ENCODE measurements around the gene NBR1.
A peak's percentile ranks its signal among the peaks of the same experiment; 100 is the strongest.
"Not testable (repeated sequence)": the region's sequence is repeated elsewhere in the genome, so short reads cannot be mapped to it uniquely, and the experiment has no call there.

Gene NBR1

DNA sequence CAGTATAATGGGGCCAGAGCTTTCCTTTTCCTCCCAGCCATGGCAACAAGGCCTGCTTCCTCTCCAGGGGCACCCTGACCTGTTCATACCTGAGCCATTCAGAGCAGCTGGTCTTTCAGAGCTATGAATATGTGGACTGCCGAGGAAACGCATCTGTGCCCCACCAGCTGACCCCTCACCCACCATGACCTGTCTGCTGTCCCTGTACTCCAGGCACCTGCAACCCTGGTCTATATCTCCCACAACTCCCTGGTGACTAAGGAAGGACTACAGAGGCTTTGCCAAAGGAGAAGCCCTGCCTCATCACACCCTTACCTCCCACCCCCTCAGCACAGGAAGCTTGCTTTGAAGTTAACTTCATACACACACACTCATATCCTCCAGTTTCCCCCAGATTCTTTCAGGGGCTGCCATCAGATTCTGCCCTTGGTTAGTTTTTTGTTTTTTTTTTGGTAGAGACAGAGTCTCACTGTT lies 46.6 kb downstream of the NBR1 start:
- Histone ChIP-seq H3K27me3 (ENCODE audit: low read depth, low read length) (no peaks in the 10 kb centered on the region), H3K4me3 (ENCODE audit: low read depth in 1 of 2, low read length in 2 of 2) (no peak overlapping the region), H3K4me1 (ENCODE audit: control insufficient read depth in 1 of 2, insufficient read depth in 2 of 2, low read length in 2 of 2) (peaks cover 0 to 8% of the 10 kb centered on the region in 2 donors), H3K9me3 (ENCODE audit: control insufficient read depth in 1 of 2, low read length in 2 of 2) (no peaks in the 10 kb centered on the region), H3K27ac (ENCODE audit: low read length) (no peak overlapping the region), H3K36me3 (ENCODE audit: control insufficient read depth in 1 of 2, insufficient read depth in 2 of 2, low read length in 2 of 2) (peaks cover 8 to 24% of the 10 kb centered on the region in 2 donors)

DNA sequence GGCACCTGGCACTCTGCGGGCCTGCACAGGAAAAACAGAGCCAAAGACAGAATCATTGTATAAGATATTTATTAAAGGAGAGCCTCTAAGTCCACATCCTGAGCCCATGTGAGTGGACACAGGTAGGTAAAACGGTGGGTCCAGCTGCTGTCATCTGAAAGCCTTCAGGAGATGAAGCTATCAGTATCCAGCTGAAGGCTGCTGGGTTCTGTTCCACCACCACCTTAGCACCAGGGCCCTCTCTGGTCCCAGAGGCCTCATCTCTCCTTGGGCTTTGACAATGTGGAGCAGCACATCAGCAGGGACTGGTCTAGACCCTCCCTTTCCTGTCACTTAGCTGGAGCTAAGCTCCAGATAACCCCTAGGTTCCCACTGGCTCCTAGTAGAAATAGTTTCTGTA lies 48.0 kb downstream of the NBR1 start:
- no peak overlapping the region for H3K27ac ChIP-seq (ENCODE audit: low read length)
- H3K9me3 ChIP-seq (ENCODE audit: control insufficient read depth in 1 of 2, low read length in 2 of 2), result no peaks in the 10 kb centered on the region
- no peaks in the 10 kb centered on the region for H3K27me3 ChIP-seq (ENCODE audit: low read depth, low read length)
- H3K4me1 ChIP-seq (ENCODE audit: control insufficient read depth in 1 of 2, insufficient read depth in 2 of 2, low read length in 2 of 2), result no peaks in the 10 kb centered on the region
- no peak overlapping the region for H3K4me3 ChIP-seq (ENCODE audit: low read depth in 1 of 2, low read length in 2 of 2)
- peaks cover 8 to 24% of the 10 kb centered on the region in 2 donors for H3K36me3 ChIP-seq (ENCODE audit: control insufficient read depth in 1 of 2, insufficient read depth in 2 of 2, low read length in 2 of 2)

DNA sequence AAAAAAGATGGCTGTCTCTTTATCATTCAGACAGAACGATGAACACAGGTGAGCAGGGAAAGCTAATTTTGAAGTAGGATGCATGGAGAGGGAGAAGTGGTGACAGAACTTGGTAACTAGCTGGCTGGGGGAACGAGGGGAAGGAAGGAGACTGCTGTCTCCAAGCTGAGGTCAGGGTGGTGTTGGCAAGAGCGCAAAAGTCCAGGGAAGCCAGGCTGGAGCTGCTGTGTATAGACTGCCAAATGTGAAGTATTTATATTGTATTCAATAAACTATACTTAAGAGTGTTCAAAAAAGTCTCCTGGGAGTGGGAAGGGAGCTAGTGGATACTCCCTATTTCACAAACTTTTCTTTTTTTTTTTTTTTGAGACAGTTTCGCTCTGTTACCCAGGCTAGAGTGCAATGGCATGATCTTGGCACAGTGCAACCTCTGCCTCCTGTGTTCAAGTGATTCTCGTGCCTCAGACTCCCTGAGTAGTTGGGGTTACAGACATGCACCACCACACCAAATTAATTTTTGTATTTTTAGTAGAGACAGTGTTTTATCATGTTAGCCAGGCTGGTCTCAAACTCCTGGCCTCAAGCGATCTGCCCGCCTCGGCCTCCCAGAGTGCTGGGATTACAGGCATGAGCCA lies 48.8 kb downstream of the NBR1 start:
- Histone ChIP-seq H3K4me3 (ENCODE audit: low read depth in 1 of 2, low read length in 2 of 2) (no peak overlapping the region), H3K4me1 (ENCODE audit: control insufficient read depth in 1 of 2, insufficient read depth in 2 of 2, low read length in 2 of 2) (no peaks in the 10 kb centered on the region), H3K27me3 (ENCODE audit: low read depth, low read length) (no peaks in the 10 kb centered on the region), H3K36me3 (ENCODE audit: control insufficient read depth in 1 of 2, insufficient read depth in 2 of 2, low read length in 2 of 2) (peaks cover 8 to 32% of the 10 kb centered on the region in 2 donors), H3K9me3 (ENCODE audit: control insufficient read depth in 1 of 2, low read length in 2 of 2) (no peaks in the 10 kb centered on the region), H3K27ac (ENCODE audit: low read length) (no peak overlapping the region)

DNA sequence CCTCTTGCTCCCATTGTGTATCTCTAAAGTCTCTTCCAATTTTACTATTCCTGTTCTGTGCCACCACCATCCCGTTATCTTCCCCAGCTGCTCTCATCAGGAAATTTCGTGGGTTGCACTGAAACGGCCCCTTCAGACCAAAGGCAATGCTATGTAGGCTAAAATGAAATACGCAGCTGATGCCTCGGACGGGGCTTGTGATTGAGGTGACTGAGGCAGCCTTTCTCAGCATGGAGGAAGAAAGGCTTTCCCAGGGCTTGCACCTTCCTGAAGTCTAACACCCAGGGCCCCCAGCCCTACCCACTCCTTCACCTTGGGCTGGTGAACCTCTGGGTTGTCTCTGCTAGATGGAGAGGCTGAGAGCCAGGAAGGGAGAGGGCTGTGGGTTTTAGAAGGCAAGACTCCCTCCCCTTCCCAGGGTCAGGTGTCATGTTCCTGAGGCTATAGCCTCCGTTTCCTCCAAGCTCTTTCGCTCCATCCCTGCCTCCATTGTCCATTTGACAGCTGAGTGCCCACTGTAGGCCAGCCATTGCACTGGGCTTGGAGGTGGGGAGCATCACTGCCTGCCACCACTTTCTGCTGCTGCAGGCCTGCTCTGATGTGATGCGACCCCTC lies 49.6 kb downstream of the NBR1 start:
- Histone ChIP-seq H3K36me3 (ENCODE audit: control insufficient read depth in 1 of 2, insufficient read depth in 2 of 2, low read length in 2 of 2) (peaks cover 8 to 28% of the 10 kb centered on the region in 2 donors), H3K4me1 (ENCODE audit: control insufficient read depth in 1 of 2, insufficient read depth in 2 of 2, low read length in 2 of 2) (no peaks in the 10 kb centered on the region), H3K4me3 (ENCODE audit: low read depth in 1 of 2, low read length in 2 of 2) (no peak overlapping the region), H3K27ac (ENCODE audit: low read length) (no peak overlapping the region), H3K27me3 (ENCODE audit: low read depth, low read length) (no peaks in the 10 kb centered on the region), H3K9me3 (ENCODE audit: control insufficient read depth in 1 of 2, low read length in 2 of 2) (no peaks in the 10 kb centered on the region)

DNA sequence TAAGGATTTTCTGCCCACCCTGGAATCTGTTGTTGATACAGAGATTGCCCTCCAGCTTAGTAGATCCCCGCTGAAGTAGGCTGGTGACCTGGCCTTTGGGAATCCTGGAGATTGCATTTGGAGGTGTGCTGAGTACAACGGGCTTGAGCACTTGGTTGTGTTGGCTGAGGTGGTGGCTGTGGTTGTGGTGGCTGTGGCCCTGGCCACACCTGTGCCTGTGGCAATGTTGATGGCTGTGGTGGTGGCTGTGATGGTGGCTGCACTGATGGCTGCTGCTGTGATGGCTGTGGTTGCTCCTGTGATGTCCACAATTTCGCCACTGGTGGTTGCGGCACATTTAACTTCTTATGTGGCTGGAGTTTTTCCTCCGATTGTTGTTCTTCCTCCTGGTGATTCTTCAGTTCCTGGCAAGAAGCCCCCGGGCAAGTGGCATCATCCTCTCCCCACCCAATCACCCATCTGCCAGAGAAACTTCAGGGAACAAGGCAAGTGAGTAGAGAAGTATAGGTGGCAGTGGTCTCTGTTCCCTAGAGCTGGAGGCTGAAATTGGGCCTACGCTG lies 53.2 kb downstream of the NBR1 start:
- Histone ChIP-seq H3K9me3 (ENCODE audit: control insufficient read depth in 1 of 2, low read length in 2 of 2) (no peaks in the 10 kb centered on the region), H3K27me3 (ENCODE audit: low read depth, low read length) (no peaks in the 10 kb centered on the region), H3K4me3 (ENCODE audit: low read depth in 1 of 2, low read length in 2 of 2) (no peak overlapping the region), H3K36me3 (ENCODE audit: control insufficient read depth in 1 of 2, insufficient read depth in 2 of 2, low read length in 2 of 2) (peaks cover 0 to 8% of the 10 kb centered on the region in 2 donors), H3K27ac (ENCODE audit: low read length) (no peak overlapping the region), H3K4me1 (ENCODE audit: control insufficient read depth in 1 of 2, insufficient read depth in 2 of 2, low read length in 2 of 2) (no peaks in the 10 kb centered on the region)

DNA sequence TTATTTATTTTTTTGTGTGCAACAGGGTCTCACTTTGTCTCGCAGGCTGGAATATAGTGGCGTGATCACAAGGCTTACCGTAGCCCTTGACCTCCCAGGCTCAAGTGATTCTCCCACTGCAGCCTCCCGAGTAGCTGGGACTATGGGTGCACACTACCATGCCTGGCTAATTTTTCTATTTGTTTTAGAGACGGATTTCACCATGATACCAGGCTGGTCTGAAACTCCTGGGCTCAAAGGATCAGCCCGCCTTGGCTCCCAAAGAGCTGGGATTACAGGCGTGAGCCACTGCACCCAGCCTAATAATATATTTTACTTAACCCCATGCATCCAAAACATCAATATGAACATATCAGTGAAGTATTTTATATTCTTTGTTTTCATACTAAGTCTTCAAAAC lies 55.4 kb downstream of the NBR1 start:
- no peaks in the 10 kb centered on the region for H3K4me1 ChIP-seq (ENCODE audit: control insufficient read depth in 1 of 2, insufficient read depth in 2 of 2, low read length in 2 of 2)
- peaks cover 0 to 8% of the 10 kb centered on the region in 2 donors for H3K36me3 ChIP-seq (ENCODE audit: control insufficient read depth in 1 of 2, insufficient read depth in 2 of 2, low read length in 2 of 2)
- no peak overlapping the region for H3K27ac ChIP-seq (ENCODE audit: low read length)
- no peak overlapping the region for H3K4me3 ChIP-seq (ENCODE audit: low read depth in 1 of 2, low read length in 2 of 2)
- H3K9me3 ChIP-seq (ENCODE audit: control insufficient read depth in 1 of 2, low read length in 2 of 2), result no peaks in the 10 kb centered on the region
- no peaks in the 10 kb centered on the region for H3K27me3 ChIP-seq (ENCODE audit: low read depth, low read length)

DNA sequence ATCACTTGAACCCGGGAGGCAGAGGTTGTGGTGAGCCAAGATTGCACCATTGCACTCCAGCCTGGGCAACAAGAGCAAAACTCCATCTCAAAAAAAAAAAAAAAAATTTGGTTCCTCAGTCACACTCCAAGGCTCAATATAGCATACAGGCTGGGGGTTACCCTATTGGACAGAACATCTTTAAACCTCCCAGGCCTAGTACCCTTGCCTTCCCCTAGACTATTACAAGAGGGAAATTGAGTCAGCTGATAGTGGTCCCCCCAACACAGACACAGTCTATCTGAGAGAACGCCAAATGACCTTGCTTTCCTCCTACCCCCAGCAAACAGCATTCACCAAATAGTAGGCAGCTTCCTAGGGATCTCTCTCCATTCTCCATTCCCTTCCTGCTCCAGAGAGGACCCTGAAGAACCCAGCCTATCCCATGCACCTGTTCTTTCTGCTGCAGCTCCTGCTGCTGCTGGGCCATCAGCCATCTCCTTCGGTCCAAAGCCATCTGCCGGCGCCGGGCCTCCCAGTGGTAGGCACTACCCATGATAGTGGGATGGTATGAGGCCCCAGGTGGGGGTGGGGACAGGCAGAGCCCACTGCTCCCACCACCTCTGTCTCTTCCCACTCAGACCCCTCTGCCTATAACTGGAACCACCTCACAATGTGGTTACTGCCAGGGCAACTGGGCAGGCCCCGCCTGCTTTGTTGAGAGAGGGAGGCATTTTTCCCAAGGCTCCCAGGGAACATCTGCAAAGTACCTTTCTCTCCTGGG lies 57.2 kb downstream of the NBR1 start, which contains the start of gene CCDC200:
Gene CCDC200, minus strand, starts transcription at position 604 of the 763 bp plus-strand sequence. Its CDS starts 69 bp downstream, at position 535.
- not testable (repeated sequence) for H3K27ac ChIP-seq (ENCODE audit: low read length); H3K27me3 ChIP-seq (ENCODE audit: low read depth, low read length)

DNA sequence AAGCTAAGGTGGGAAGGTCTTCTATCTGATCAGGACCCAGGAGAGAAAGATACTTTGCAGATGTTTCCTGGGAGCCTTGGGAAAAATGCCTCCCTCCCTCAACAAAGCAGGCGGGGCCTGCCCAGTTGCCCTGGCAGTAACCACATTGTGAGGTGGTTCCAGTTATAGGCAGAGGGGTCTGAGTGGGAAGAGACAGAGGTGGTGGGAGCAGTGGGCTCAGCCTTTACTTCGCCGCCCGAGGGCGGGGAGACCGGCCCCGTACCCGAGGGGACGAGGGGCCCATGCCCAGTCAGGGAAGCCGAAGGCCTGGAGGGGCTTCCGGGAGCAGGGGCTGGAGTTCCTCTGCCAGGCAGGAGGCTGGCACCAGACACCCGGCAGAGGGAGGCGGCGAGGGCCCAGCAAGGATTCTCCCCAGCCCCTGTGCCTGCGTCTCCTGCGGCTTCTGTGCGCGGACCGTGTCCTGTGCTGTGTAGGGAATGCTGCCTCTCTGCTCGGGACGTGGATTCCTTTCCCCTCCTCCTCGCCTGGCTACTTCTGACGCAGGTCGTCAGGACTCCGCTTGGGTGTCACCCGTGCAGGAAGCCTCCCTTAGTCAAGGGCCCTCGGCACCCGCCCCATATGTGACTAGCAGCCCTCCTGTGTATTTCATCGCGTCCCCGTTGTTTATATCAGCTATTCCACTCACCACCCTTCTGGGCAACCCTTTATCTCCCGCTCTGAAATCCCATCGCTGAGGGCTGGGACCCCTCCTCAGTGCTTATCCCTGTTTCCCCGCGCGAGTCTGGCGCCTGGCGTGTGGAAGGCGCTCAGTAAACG lies 60.4 kb downstream of the NBR1 start:
- not testable (repeated sequence) for H3K36me3 ChIP-seq (ENCODE audit: control insufficient read depth in 1 of 2, insufficient read depth in 2 of 2, low read length in 2 of 2); H3K27me3 ChIP-seq (ENCODE audit: low read depth, low read length); H3K9me3 ChIP-seq (ENCODE audit: control insufficient read depth in 1 of 2, low read length in 2 of 2); H3K27ac ChIP-seq (ENCODE audit: low read length); H3K4me1 ChIP-seq (ENCODE audit: control insufficient read depth in 1 of 2, insufficient read depth in 2 of 2, low read length in 2 of 2)
- H3K4me3 ChIP-seq (ENCODE audit: low read depth in 1 of 2, low read length in 2 of 2), result peak overlapping the region in 1 of 2 donors; percentile 30

More for the DNA sequence above, 57.2 kb downstream of the NBR1 start, which contains the start of gene CCDC200:
- not testable (repeated sequence) for H3K36me3 ChIP-seq (ENCODE audit: control insufficient read depth in 1 of 2, insufficient read depth in 2 of 2, low read length in 2 of 2); H3K4me1 ChIP-seq (ENCODE audit: control insufficient read depth in 1 of 2, insufficient read depth in 2 of 2, low read length in 2 of 2); H3K9me3 ChIP-seq (ENCODE audit: control insufficient read depth in 1 of 2, low read length in 2 of 2); H3K4me3 ChIP-seq (ENCODE audit: low read depth in 1 of 2, low read length in 2 of 2)

DNA sequence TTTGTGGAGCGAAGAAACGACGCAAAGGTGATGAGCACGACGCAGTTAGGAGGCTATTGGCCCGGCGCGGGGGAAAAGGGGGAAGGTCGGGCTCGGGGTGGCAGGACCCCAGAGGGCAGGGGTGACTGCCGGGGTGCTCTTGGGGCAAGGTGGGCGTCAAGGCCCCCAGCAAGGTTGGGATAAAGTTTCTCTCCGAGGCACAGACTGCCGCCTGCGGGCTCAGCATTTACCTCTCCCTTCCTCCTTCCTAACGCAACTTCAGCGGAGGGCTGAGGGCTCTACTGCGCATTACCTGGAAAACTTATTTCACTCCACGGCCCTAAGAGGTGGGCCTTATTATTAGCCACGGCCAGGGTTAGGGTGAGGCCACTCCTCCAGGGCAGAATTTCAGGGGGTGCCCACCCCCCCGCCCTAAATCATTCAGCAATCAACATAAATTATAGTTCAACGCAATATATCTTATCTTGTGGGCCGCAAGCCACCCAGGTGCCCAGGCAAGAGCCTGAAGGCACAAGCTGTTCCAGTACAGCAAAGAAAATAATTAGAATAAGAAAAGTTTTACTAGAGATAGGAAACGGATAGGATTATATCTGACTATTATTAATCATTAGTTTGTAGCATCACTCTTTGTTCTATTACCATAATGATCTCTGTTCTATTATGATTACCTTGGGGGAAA lies 61.1 kb downstream of the NBR1 start:
- not testable (repeated sequence) for H3K27ac ChIP-seq (ENCODE audit: low read length); H3K9me3 ChIP-seq (ENCODE audit: control insufficient read depth in 1 of 2, low read length in 2 of 2); H3K36me3 ChIP-seq (ENCODE audit: control insufficient read depth in 1 of 2, insufficient read depth in 2 of 2, low read length in 2 of 2); H3K27me3 ChIP-seq (ENCODE audit: low read depth, low read length); H3K4me1 ChIP-seq (ENCODE audit: control insufficient read depth in 1 of 2, insufficient read depth in 2 of 2, low read length in 2 of 2)
- peak overlapping the region in 1 of 2 donors; percentile 30 for H3K4me3 ChIP-seq (ENCODE audit: low read depth in 1 of 2, low read length in 2 of 2)

DNA sequence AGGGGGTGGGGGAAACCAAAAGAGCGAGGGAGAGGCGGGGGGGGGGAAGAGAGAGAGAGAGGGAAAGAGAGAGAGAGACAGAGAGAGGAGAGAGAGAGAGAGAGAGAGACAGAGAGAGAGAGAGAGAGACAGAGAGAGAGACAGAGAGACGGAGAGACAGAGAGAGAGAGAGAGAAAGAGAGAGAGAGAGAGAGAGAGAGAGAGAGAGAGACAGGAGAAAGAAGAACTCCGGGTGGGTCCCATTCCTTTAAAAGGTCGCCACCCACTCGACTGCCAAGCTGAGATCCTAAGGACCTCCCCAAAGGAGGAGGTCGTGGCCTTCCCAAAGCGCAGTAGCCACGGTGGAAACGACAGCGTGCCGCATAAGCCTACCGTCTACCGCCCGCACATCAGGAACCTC lies 62.2 kb downstream of the NBR1 start:
- not testable (repeated sequence) for H3K4me3 ChIP-seq (ENCODE audit: low read depth in 1 of 2, low read length in 2 of 2); H3K4me1 ChIP-seq (ENCODE audit: control insufficient read depth in 1 of 2, insufficient read depth in 2 of 2, low read length in 2 of 2); H3K36me3 ChIP-seq (ENCODE audit: control insufficient read depth in 1 of 2, insufficient read depth in 2 of 2, low read length in 2 of 2); H3K27me3 ChIP-seq (ENCODE audit: low read depth, low read length); H3K9me3 ChIP-seq (ENCODE audit: control insufficient read depth in 1 of 2, low read length in 2 of 2); H3K27ac ChIP-seq (ENCODE audit: low read length)
